Endothelial cell of umbilical vein (primary cell): ENCODE results near the gene CD81. TPM values are rescaled to one million over a fixed set of nuclear protein-coding genes. Genes with fewer than 3 reads are reported as not detected.

Source experiments
- BruUV-seq: library from RNA; stranded (reverse); fragments of 400-500 nt; replicated peaks from 2 replicates; lab custom pipeline; 2021; lab: Mats Ljungman, UMichigan
- CTCF ChIA-PET: fragments of 300-600, 350-600 bp; sonication (Branson Sonifier 250); formaldehyde crosslinking; loops from one replicate; lab custom pipeline; 2021; ENCODE audit warnings: antibody characterized with exemption, inconsistent platforms; lab: Charles Lee
- POLR2A ChIA-PET: fragments of 300-600, 350-600 bp; sonication (Branson Sonifier 250); formaldehyde crosslinking; loops from one replicate; lab custom pipeline; 2021; ENCODE audit warnings: antibody characterized with exemption, inconsistent platforms; lab: Charles Lee
- DNase-seq: peaks from one replicate; pipeline ENCODE4 v3.0.0-alpha.2; 2011; ENCODE audit warnings: low read depth, low spot score
- FAIRE-seq: peaks from 2 replicates; lab custom pipeline; 2011; peaks lifted over from hg19 to GRCh38; lab: Jason Lieb, UNC
- H2AFZ ChIP-seq: 2 replicates; pipeline ENCODE4 v1.6.0; 2012; ENCODE audit warnings: low read depth, low read length, control low read depth, inconsistent platforms
- H3K27ac ChIP-seq: 2 replicates; pipeline ENCODE4 v1.5.1; 2011; ENCODE audit warnings: low read depth, mild to moderate bottlenecking, control low read depth, low read length, moderate library complexity; ENCODE audit not compliant: insufficient read depth
- H3K27me3 ChIP-seq, 2 experiments: 2 replicates each; pipeline versions ENCODE4 v1.6.0 to v1.6.1; 2011; ENCODE audit warnings: low read length in 2 of 2, mixed read lengths in 1 of 2; ENCODE audit not compliant: control insufficient read depth in 2 of 2, insufficient read depth in 2 of 2
- H3K36me3 ChIP-seq, 2 experiments: 2 replicates in 1 of 2; 3 replicates in 1 of 2; pipeline ENCODE4 v1.5.1; 2011; ENCODE audit warnings: low read length in 2 of 2, mild to moderate bottlenecking in 1 of 2, moderate library complexity in 1 of 2; ENCODE audit not compliant: control insufficient read depth in 2 of 2, insufficient read depth in 2 of 2; ENCODE audit errors: extremely low read depth in 1 of 2
- H3K4me1 ChIP-seq: 3 replicates; pipeline ENCODE4 v1.5.1; 2011; ENCODE audit warnings: mild to moderate bottlenecking, low read length; ENCODE audit not compliant: control insufficient read depth, insufficient read depth; ENCODE audit errors: extremely low read depth
- H3K4me2 ChIP-seq: 2 replicates; pipeline ENCODE4 v1.6.1; 2011; ENCODE audit warnings: low read length, control low read depth, mixed read lengths; ENCODE audit not compliant: insufficient read depth
- H3K4me3 ChIP-seq, 3 experiments: fragments of 200-600 bp in 1 of 3; sonication (generic), shearing (Covaris generic) in 1 of 3; replicated peaks in 1 of 3; 2 replicates each; pipeline ENCODE4 v1.5.1; 2011 to 2016; ENCODE audit warnings: control low read depth in 3 of 3, low read length in 3 of 3, mild to moderate bottlenecking in 2 of 3, inconsistent platforms in 1 of 3, low read depth in 1 of 3, moderate library complexity in 1 of 3; ENCODE audit not compliant: insufficient read depth in 1 of 3
- H3K79me2 ChIP-seq: 2 replicates; pipeline ENCODE4 v1.6.0; 2012; ENCODE audit warnings: low read length, inconsistent platforms; ENCODE audit not compliant: control insufficient read depth, insufficient read depth
- H3K9ac ChIP-seq: replicated peaks from 2 replicates; pipeline ENCODE3; 2011; ENCODE audit warnings: low read length, control low read depth; ENCODE audit not compliant: insufficient read depth; ENCODE audit errors: extremely low read depth
- H3K9me1 ChIP-seq: replicated peaks from 3 replicates; pipeline ENCODE4 v1.6.0; 2011; ENCODE audit warnings: mild to moderate bottlenecking, low read length; ENCODE audit not compliant: control insufficient read depth, insufficient read depth; ENCODE audit errors: extremely low read depth
- H3K9me3 ChIP-seq: replicated peaks from 2 replicates; pipeline ENCODE4 v1.5.1; 2012; ENCODE audit warnings: low read length, inconsistent platforms; ENCODE audit not compliant: control insufficient read depth, insufficient read depth
- H4K20me1 ChIP-seq: replicated peaks from 2 replicates; pipeline ENCODE3; 2011; ENCODE audit warnings: mild to moderate bottlenecking, low read length; ENCODE audit not compliant: control insufficient read depth, insufficient read depth; ENCODE audit errors: extremely low read depth
- EZH2 ChIP-seq: IDR thresholded peaks from 2 replicates; pipeline ENCODE4 v1.6.1; 2012; ENCODE audit warnings: borderline replicate concordance, low read depth, mild to moderate bottlenecking, moderate library complexity, low read length, inconsistent platforms; ENCODE audit not compliant: severe bottlenecking
- FOS ChIP-seq: IDR thresholded peaks from 2 replicates; pipeline ENCODE4 v1.6.1; 2011; ENCODE audit warnings: mild to moderate bottlenecking, low read length, moderate library complexity, borderline replicate concordance; ENCODE audit not compliant: insufficient read depth
- GATA2 ChIP-seq: IDR thresholded peaks from 2 replicates; pipeline ENCODE4 v1.7.0; 2011; ENCODE audit warnings: low read depth, mild to moderate bottlenecking, moderate library complexity, mixed read lengths, low read length; ENCODE audit not compliant: insufficient read length, insufficient read depth
- JUN ChIP-seq: IDR thresholded peaks from 2 replicates; pipeline ENCODE4 v1.6.1; 2011; ENCODE audit warnings: borderline replicate concordance, low read depth; ENCODE audit not compliant: insufficient read length, insufficient read depth
- MYC ChIP-seq: IDR thresholded peaks from one replicate; pipeline ENCODE4 v1.6.1; 2011; ENCODE audit warnings: mild to moderate bottlenecking, low read depth, low read length
- POLR2A ChIP-seq: IDR thresholded peaks from 2 replicates; pipeline ENCODE4 v1.6.1; 2012; ENCODE audit warnings: low read depth, mild to moderate bottlenecking, control low read depth, low read length
- POLR2AphosphoS5 ChIP-seq: IDR thresholded peaks from 2 replicates; pipeline ENCODE4 v1.6.1; 2012; ENCODE audit warnings: low read depth, mild to moderate bottlenecking, control low read depth, low read length, moderate library complexity; ENCODE audit not compliant: insufficient read depth
- dilution Hi-C: fragments of 300-500 bp; cut with MboI; formaldehyde crosslinking; loops from one replicate; pipeline ENCODE4 v1.15.0; 2019; ENCODE audit warnings: low sequenced_read_pairs; ENCODE audit not compliant: extremely low pct_ligation_motif_present
- intact Hi-C: fragments of 100-400 bp; cut with micrococcal nuclease; formaldehyde crosslinking; loops from one replicate; pipeline ENCODE4 v1.10.0; 2022
- polyA plus RNA-seq, 4 experiments: library from polyadenylated mRNA; depleted of rRNA in 3 of 4; stranded (reverse) in 3 of 4; unstranded in 1 of 4; fragments of >200 nt; gene quantifications; 2 replicates each; pipeline versions ENCODE4 v1.2.1 to v1.2.3, GENCODE V29; 2011 to 2012; ENCODE audit warnings: missing spikeins in 1 of 4
- total RNA-seq: library from RNA; stranded (reverse); gene quantifications from 2 replicates; pipeline ENCODE4 v1.2.3, GENCODE V29; 2021

The CD81 gene
- total and polyA plus RNA-seq, 2 donors (not counting 3 experiments of a cell fraction or from before 2014, with no cell fraction given) = 409 to 802 TPM

- dilution Hi-C loops = no loop called here
- intact Hi-C loops = no loop called here
- TF ChIP-seq POLR2A (no peak), EZH2 (no peak), POLR2AphosphoS5 (no peak), JUN (no peak)
- ChIA-PET POLR2A (no interaction called here), CTCF (no interaction called here)
- no peaks in the 10 kb centered on the region for H3K4me1 ChIP-seq
- H3K9me3 ChIP-seq = no peaks in the 10 kb centered on the region
- no peaks in the 10 kb centered on the region for H4K20me1 ChIP-seq
- DNase-seq (no peak), FAIRE-seq (no peak)
- H3K27me3 ChIP-seq = no peaks in the 10 kb centered on the region
- BruUV-seq = no TSS peak
- H3K9me1 ChIP-seq = no peaks in the 10 kb centered on the region
- H3K4me3 ChIP-seq = no peak overlapping the region
- no peak overlapping the region for H2AFZ ChIP-seq
- no peaks in the 10 kb centered on the region for H3K36me3 ChIP-seq
- no peak overlapping the region for H3K27ac ChIP-seq
- no peaks in the 10 kb centered on the region for H3K79me2 ChIP-seq
- H3K9ac ChIP-seq = no peak overlapping the region
- H3K4me2 ChIP-seq = no peak overlapping the region
These were observed 55.5 kb downstream of the CD81 start for GRCh38 chr11:2432628-2433071.

- Histone ChIP-seq H3K9ac (no peak overlapping the region), H3K36me3 (no peaks in the 10 kb centered on the region), H2AFZ (no peak overlapping the region), H3K4me3 (no peak overlapping the region), H3K9me1 (no peaks in the 10 kb centered on the region), H3K4me2 (no peak overlapping the region), H3K27ac (no peak overlapping the region), H4K20me1 (no peaks in the 10 kb centered on the region), H3K9me3 (no peaks in the 10 kb centered on the region), H3K4me1 (no peaks in the 10 kb centered on the region), H3K79me2 (no peaks in the 10 kb centered on the region), H3K27me3 (no peaks in the 10 kb centered on the region)
- FAIRE-seq = no peak
- POLR2A ChIA-PET = no interaction called here
- dilution Hi-C loops (no loop called here), intact Hi-C loops (no loop called here)
- no peak for DNase-seq
- CTCF ChIA-PET = no interaction called here
- no TSS peak for BruUV-seq
- no peak for TF ChIP-seq MYC
- TF ChIP-seq GATA2 = no peak
- TF ChIP-seq JUN = no peak
- no peak for TF ChIP-seq EZH2
- TF ChIP-seq FOS = no peak
These were observed 56.2 kb downstream of the CD81 start for GRCh38 chr11:2433106-2433925.
